ENCODE data around the gene EID3. TPM values are rescaled to one million over a fixed set of nuclear protein-coding genes. Genes with fewer than 3 reads are reported as not detected.

EID3 gene
- total and polyA plus RNA-seq, 3 donors from 2014 or later = 59.3 to 139 (median 63.0) TPM

DNA sequence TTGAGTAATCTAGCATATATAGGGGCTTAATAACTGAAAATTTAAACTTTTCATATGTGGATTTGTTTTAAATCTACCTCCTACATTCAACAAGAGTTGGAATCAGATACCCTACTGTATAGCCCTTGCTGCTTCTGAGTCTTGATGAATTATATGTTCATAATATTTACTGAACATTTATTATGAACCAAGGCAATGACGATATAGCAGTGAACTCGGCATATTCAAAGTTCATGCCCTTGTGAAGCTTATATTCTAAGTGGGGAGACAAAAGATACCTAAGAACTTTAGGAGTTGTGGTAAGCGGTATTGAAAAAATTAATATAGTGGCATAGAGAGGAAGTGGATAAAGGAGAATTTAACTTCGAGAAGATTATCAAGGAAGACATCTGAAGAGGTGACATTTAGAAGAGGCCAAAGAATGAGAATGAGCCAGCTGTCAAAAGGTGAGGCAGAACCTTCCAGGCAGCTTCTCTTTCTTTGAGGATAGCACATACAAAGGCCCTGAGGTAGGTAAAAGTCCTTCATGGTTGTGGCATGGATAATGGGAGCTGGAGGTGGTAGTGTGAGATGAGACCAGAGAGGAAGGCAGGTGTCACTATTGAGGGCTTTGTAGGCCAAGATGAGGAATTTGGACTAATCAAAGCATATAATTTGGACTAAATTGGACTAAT, 10.2 kb downstream of the EID3 start:
- WGBS, 2 donors = 70 to 73% methylated on average over 4 of the region's 4 CpGs

DNA sequence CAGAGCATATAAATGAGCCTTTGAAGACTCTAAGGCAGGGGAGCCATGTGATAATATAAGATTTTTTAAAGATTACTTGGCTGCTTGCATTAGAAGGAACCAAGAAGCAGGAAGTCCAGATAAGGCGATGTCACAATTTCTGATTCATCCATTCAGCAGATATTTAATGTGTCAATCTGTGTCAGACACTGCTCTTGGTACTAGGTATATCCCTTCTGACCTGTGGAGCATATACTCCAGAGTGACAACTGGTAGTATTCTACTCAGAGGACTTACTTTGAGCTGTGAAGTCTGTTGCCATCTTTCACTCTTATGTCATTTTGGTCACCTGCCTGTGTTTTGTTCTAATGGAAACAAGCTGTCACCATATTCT, 10.7 kb downstream of the EID3 start:
- no peak for DNase-seq
- Histone ChIP-seq H3K9me3 (no peaks in the 10 kb centered on the region), H3K27ac (no peak overlapping the region), H3K36me3 (ENCODE audit: low read depth, missing control alignments) (no peaks in the 10 kb centered on the region), H3K4me3 (no peak overlapping the region), H3K27me3 (no peaks in the 10 kb centered on the region), H3K4me1 (no peaks in the 10 kb centered on the region)
- WGBS, 2 donors = 95 to 100% methylated on average over 1 of the region's 1 CpG
- intact Hi-C loops (cut with DNase I; ENCODE audit: low total_unique reads) = no loop called here
- TF ChIP-seq POLR2A (IDR thresholded peaks at IDR 0.05) = no peak
- TF ChIP-seq, protein P1, sequence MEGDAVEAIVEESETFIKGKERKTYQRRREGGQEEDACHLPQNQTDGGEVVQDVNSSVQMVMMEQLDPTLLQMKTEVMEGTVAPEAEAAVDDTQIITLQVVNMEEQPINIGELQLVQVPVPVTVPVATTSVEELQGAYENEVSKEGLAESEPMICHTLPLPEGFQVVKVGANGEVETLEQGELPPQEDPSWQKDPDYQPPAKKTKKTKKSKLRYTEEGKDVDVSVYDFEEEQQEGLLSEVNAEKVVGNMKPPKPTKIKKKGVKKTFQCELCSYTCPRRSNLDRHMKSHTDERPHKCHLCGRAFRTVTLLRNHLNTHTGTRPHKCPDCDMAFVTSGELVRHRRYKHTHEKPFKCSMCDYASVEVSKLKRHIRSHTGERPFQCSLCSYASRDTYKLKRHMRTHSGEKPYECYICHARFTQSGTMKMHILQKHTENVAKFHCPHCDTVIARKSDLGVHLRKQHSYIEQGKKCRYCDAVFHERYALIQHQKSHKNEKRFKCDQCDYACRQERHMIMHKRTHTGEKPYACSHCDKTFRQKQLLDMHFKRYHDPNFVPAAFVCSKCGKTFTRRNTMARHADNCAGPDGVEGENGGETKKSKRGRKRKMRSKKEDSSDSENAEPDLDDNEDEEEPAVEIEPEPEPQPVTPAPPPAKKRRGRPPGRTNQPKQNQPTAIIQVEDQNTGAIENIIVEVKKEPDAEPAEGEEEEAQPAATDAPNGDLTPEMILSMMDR (IDR thresholded peaks at IDR 0.05) = no peak

More for the DNA sequence above, 10.2 kb downstream of the EID3 start:
- no peak for TF ChIP-seq POLR2A (IDR thresholded peaks at IDR 0.05)
- TF ChIP-seq, protein P1 (IDR thresholded peaks at IDR 0.05) = no peak
- no peaks in the 10 kb centered on the region for H3K27me3 ChIP-seq
- H3K36me3 ChIP-seq (ENCODE audit: low read depth, missing control alignments) = no peaks in the 10 kb centered on the region
- intact Hi-C loops (cut with DNase I; ENCODE audit: low total_unique reads) = no loop called here
- DNase-seq = no peak
- H3K4me1 ChIP-seq = no peaks in the 10 kb centered on the region
- H3K9me3 ChIP-seq = no peaks in the 10 kb centered on the region
- H3K4me3 ChIP-seq = no peak overlapping the region
- no peak overlapping the region for H3K27ac ChIP-seq

DNA sequence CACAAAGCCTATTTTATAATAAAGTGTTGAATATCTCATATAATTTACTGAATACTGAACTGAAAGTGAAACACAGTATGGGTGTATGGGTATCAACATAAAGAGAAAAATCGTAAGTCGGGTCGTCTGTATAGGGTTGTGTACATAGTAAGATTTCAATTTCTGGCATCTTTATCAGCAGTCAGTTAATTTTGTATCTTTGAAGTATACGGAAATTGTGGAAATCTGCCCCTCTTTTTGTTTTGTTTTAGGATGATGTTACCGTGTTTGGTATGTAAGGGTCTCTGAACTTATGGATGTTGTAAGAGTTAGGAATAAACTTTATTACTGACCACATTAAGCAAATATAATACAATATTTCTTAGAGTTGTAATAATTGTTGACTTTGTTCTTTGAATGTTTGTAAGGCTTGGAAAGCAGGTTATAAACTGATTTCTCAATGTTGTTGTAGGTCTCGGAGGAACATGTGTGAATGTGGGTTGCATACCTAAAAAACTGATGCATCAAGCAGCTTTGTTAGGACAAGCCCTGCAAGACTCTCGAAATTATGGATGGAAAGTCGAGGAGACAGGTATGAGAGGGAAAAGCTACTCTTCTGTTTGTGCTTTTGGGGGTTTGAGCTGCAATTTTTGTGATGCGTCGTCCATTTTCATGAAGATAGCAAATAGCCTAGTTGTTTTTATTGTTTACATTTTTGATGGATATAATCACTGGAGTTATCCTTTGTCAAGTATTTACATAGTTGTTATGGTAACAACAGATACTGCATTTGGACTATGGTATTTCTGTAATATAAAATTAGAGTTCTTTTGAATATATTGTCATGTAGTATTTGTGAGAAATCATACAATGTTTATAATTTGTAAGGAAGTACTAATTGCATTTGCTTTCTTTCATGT, 12.0 kb downstream of the EID3 start:
- intact Hi-C loops (cut with DNase I; ENCODE audit: low total_unique reads) = no loop called here
- no peak for DNase-seq

DNA sequence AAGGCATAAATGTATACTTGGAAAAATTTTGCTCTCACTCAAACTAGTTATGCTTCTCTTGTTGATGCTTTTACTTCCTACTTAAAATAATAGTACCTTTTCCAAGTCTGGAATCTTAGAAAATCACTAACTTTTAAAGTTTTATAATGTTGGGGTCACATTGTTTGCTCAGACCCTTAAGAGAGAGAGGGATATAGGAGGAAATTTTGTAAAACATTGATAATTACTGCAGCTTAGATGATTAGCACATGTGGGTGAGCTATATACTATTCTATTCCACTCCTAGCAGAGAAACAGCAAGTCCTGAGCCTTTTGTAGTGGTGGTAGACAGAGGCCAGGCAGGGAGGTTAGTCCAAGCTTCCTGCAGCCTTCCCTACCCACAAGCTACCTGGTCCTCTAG, 13.4 kb downstream of the EID3 start:
- H3K27ac ChIP-seq = no peak overlapping the region
- H3K4me3 ChIP-seq = no peak overlapping the region
- intact Hi-C loops (cut with DNase I; ENCODE audit: low total_unique reads) = no loop called here
- no peaks in the 10 kb centered on the region for H3K27me3 ChIP-seq
- TF ChIP-seq, protein P1 (IDR thresholded peaks at IDR 0.05) = no peak
- no peak for TF ChIP-seq POLR2A (IDR thresholded peaks at IDR 0.05)
- no peaks in the 10 kb centered on the region for H3K36me3 ChIP-seq (ENCODE audit: low read depth, missing control alignments)
- no peaks in the 10 kb centered on the region for H3K4me1 ChIP-seq
- H3K9me3 ChIP-seq = no peaks in the 10 kb centered on the region
- no peak for DNase-seq

More for the DNA sequence above, 12.0 kb downstream of the EID3 start:
- Histone ChIP-seq H3K9me3 (no peaks in the 10 kb centered on the region), H3K27ac (no peak overlapping the region), H3K4me3 (no peak overlapping the region), H3K27me3 (no peaks in the 10 kb centered on the region), H3K36me3 (ENCODE audit: low read depth, missing control alignments) (no peaks in the 10 kb centered on the region), H3K4me1 (no peaks in the 10 kb centered on the region)
- 80 to 85% methylated on average over 10 of the region's 10 CpGs for WGBS, 2 donors
- TF ChIP-seq, protein P1 (IDR thresholded peaks at IDR 0.05) = no peak
- no peak for TF ChIP-seq POLR2A (IDR thresholded peaks at IDR 0.05)
